ENCODE data around the gene GIPC3. TPM values are rescaled to one million over a fixed set of nuclear protein-coding genes. Genes with fewer than 3 reads are reported as not detected.

The GIPC3 gene
- total RNA-seq, 6 donors from 2014 or later, result 0.91 to 5.2 (median 1.4) TPM

- no peaks in the 10 kb centered on the region for H3K27me3 ChIP-seq
- DNase-seq (peak in 1 of 2 donors; percentile 79), ATAC-seq (ENCODE audit: low FRiP score in 2 of 2) (no peak)
- no peak overlapping the region for H3K4me3 ChIP-seq
- H3K27ac ChIP-seq, result no peak overlapping the region
- TF ChIP-seq POLR2A (IDR thresholded peaks at IDR 0.05), result no peak
- no peak for TF ChIP-seq POLR2AphosphoS5 (IDR thresholded peaks at IDR 0.05)
- TF ChIP-seq EP300 (IDR thresholded peaks at IDR 0.05), result no peak
- no peak for TF ChIP-seq CTCF (IDR thresholded peaks at IDR 0.05)
- no peaks in the 10 kb centered on the region for H3K9me3 ChIP-seq
- peaks cover 0 to 39% (median 27%) of the 10 kb centered on the region in 4 donors for H3K36me3 ChIP-seq
- peaks cover 3 to 6% (median 4%) of the 10 kb centered on the region in 4 donors for H3K4me1 ChIP-seq
- 89 to 97% methylated on average over 25 to 40 of the region's 43 CpGs for WGBS, 2 donors
Observed at GRCh38 chr19:3631053-3631861, 46.0 kb downstream of the GIPC3 start.

GRCh38 chr19:3632098-3632497 is 46.8 kb downstream of the GIPC3 start:
- H3K36me3 ChIP-seq, result peaks cover 0 to 47% (median 33%) of the 10 kb centered on the region in 4 donors
- 86 to 92% methylated on average over 2 to 9 of the region's 16 CpGs for WGBS, 2 donors
- peak in 1 of 2 donors; percentile 71 for DNase-seq
- no peaks in the 10 kb centered on the region for H3K9me3 ChIP-seq
- H3K4me1 ChIP-seq, result peaks cover 3 to 5% (median 4%) of the 10 kb centered on the region in 4 donors
- TF ChIP-seq POLR2A (IDR thresholded peaks at IDR 0.05) (no peak), EP300 (IDR thresholded peaks at IDR 0.05) (no peak), CTCF (IDR thresholded peaks at IDR 0.05) (no peak), POLR2AphosphoS5 (IDR thresholded peaks at IDR 0.05) (no peak)
- H3K27ac ChIP-seq, result no peak overlapping the region
- no peak overlapping the region for H3K4me3 ChIP-seq
- ATAC-seq (ENCODE audit: low FRiP score in 2 of 2), result no peak
- H3K27me3 ChIP-seq, result no peaks in the 10 kb centered on the region

GRCh38 chr19:3632739-3633558 is 47.7 kb downstream of the GIPC3 start:
- Histone ChIP-seq H3K4me1 (no peaks in the 10 kb centered on the region), H3K27ac (no peak overlapping the region), H3K4me3 (no peak overlapping the region), H3K9me3 (no peaks in the 10 kb centered on the region), H3K36me3 (peaks cover 0 to 56% (median 40%) of the 10 kb centered on the region in 4 donors), H3K27me3 (no peaks in the 10 kb centered on the region)
- TF ChIP-seq POLR2A (IDR thresholded peaks at IDR 0.05) (no peak), EP300 (IDR thresholded peaks at IDR 0.05) (no peak), POLR2AphosphoS5 (IDR thresholded peaks at IDR 0.05) (no peak), CTCF (IDR thresholded peaks at IDR 0.05) (no peak)
- ATAC-seq (ENCODE audit: low FRiP score in 2 of 2) (no peak), DNase-seq (peak in 1 of 2 donors; percentile 85)
- 92 to 94% methylated on average over 42 to 47 of the region's 50 CpGs for WGBS, 2 donors

- Histone ChIP-seq H3K4me1 (no peaks in the 10 kb centered on the region), H3K4me3 (no peak overlapping the region), H3K36me3 (peaks cover 0 to 62% (median 46%) of the 10 kb centered on the region in 4 donors), H3K9me3 (no peaks in the 10 kb centered on the region), H3K27me3 (no peaks in the 10 kb centered on the region), H3K27ac (no peak overlapping the region)
- ATAC-seq (ENCODE audit: low FRiP score in 2 of 2) (no peak), DNase-seq (peak in 1 of 2 donors; percentile 85)
- TF ChIP-seq POLR2AphosphoS5 (IDR thresholded peaks at IDR 0.05) (no peak), EP300 (IDR thresholded peaks at IDR 0.05) (no peak), CTCF (IDR thresholded peaks at IDR 0.05) (no peak), POLR2A (IDR thresholded peaks at IDR 0.05) (no peak)
- WGBS, 2 donors, result 88 to 90% methylated on average over 15 to 22 of the region's 22 CpGs
Observed at GRCh38 chr19:3633559-3633988, 48.3 kb downstream of the GIPC3 start.
